ENCODE results near the gene RBM20.

RBM20 gene

DNA sequence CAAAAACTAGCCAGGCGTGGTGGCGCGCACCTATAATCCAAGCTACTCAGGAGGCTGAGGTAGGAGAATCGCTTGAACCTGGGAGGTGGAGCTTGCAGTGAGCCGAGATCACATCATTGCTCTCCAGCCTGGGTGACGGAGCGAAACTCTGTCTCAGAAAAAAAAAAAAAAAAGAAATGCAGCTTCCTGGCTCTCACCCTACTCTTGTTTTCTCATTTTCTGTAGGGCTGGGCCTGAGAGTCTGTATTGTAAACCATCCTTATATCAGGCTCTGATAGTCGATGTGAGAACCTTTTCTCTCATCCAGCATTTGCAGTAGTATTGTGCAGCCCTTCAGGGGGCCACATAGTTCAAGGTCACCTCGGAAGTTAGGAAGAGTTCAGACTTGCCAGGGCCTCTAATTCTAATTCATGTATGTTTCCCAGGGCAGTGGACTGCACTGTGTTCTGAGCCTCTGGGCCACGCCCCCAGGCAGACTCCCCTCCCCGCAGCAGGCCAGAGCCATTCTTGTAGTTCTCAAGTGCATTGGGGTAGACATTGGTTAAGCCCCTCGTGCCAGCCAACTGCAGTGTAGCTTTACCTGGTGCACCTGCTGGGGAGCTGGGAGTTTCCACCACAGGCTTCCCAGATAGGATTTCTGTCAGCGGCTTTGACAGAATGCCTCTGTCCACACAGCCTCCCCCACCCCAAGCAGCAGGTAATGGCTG is 189.3 kb downstream of the RBM20 start:
- Mint-ChIP-seq H3K4me1 (peaks cover 50% of the 10 kb centered on the region), H3K27me3 (ENCODE audit: low read depth) (peaks cover 4% of the 10 kb centered on the region), H3K27ac (peak overlapping the region; percentile 64 to 97 (median 90)), H3K36me3 (ENCODE audit: low read depth) (no peaks in the 10 kb centered on the region), H3K9me3 (no peaks in the 10 kb centered on the region), H3K4me3 (no peak overlapping the region)
- TF ChIP-seq, protein P1, sequence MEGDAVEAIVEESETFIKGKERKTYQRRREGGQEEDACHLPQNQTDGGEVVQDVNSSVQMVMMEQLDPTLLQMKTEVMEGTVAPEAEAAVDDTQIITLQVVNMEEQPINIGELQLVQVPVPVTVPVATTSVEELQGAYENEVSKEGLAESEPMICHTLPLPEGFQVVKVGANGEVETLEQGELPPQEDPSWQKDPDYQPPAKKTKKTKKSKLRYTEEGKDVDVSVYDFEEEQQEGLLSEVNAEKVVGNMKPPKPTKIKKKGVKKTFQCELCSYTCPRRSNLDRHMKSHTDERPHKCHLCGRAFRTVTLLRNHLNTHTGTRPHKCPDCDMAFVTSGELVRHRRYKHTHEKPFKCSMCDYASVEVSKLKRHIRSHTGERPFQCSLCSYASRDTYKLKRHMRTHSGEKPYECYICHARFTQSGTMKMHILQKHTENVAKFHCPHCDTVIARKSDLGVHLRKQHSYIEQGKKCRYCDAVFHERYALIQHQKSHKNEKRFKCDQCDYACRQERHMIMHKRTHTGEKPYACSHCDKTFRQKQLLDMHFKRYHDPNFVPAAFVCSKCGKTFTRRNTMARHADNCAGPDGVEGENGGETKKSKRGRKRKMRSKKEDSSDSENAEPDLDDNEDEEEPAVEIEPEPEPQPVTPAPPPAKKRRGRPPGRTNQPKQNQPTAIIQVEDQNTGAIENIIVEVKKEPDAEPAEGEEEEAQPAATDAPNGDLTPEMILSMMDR (IDR thresholded peaks at IDR 0.05; ENCODE audit: unreplicated experiment in 3 of 3): no peak

DNA sequence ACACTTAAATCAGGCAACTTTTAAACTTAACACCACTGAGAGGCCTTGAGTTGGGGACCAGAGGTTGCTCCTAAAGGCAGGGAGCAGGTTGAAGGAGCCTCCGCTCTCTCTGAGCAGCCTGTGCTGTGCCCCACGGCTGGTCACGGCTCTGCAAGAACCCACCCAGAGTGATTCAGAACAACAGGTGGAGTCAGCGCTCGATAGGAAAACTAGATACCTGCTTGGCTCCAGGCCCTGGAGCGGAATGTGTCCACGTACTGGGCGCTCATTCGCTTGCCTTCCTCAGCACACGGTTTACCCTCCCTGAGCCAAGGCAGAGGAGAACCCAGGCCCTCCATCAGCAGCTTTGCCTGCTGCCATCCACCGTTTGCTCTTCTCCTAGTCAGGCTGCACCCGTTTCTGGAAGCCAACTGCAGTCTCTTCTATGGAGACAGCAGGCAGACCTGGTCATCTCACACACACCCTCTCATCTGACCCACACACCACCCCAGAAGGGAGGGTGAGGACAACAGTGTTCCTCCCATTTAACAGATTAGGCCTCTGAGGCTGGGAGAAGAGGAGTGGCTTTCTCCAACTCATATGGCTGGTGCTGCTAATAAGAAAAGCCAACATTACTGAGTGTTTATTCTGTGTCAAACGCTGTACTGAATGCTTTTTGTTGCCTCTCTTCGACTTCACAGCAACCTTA is 189.9 kb downstream of the RBM20 start:
- Mint-ChIP-seq H3K27ac (peak overlapping the region; percentile 81 to 97 (median 90)), H3K27me3 (ENCODE audit: low read depth) (peaks cover 4% of the 10 kb centered on the region), H3K36me3 (ENCODE audit: low read depth) (no peaks in the 10 kb centered on the region), H3K4me3 (no peak overlapping the region), H3K9me3 (no peaks in the 10 kb centered on the region), H3K4me1 (peaks cover 53% of the 10 kb centered on the region)
- TF ChIP-seq, protein P1 (IDR thresholded peaks at IDR 0.05; ENCODE audit: unreplicated experiment in 3 of 3): no peak

DNA sequence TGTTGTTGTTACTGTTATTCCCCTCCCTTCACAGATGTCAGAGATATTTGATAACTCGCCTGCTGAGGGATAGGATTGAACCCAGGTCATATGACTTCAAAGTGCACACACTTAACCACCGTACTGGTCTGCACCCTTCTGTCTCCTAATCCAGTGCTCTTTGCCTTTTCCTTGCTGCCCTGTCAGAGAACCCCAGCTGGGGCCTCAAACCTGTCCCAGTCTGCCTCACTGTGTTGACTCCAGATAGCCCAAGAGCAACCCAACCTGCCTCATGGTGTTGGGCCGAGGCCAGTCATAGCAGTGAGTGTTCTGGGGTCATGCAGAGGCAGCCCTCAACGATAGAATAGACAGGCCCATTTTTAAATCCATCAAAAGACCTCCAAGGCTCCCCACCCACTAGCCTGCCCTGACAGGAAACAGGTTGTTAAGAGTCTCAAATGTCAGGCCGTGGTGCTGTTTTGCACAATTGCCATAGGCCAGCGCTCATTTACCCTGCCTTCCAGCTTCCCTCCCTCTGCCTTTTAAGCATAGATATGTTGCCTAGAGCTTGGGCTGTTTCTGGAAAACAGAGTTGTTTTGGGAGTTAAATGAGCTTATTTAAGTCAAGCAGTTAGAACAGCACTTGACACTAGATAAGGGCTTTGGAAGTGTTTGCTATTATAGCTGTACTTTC is 190.6 kb downstream of the RBM20 start:
- Mint-ChIP-seq H3K27me3 (ENCODE audit: low read depth) (peaks cover 4% of the 10 kb centered on the region), H3K27ac (peak overlapping the region; percentile 81 to 97 (median 90)), H3K4me1 (peaks cover 56% of the 10 kb centered on the region), H3K9me3 (no peaks in the 10 kb centered on the region), H3K36me3 (ENCODE audit: low read depth) (no peaks in the 10 kb centered on the region), H3K4me3 (peak overlapping the region in 1 of 3 experiments; percentile 59)
- TF ChIP-seq, protein P1 (IDR thresholded peaks at IDR 0.05; ENCODE audit: unreplicated experiment in 3 of 3): no peak

DNA sequence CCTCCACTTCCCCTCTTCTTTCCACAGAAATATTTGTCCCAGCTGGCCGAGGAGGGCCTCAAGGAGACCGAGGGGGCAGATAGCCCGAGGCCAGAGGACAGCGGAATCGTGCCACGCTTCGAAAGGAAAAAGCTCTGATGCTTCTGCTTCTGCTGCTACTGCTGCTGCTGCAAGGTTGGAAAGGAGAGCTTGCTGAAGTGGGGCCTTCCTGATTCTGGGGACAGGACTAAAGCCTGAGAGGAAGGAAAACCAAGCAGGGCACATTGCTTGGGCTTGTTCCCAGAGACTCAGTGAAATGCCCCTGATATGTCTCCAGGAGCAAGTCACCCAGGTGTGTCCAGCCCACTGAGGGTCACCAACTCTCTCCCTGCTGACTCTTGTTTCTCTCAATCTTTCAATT is 191.7 kb downstream of the RBM20 start:
- TF ChIP-seq, protein P1 (IDR thresholded peaks at IDR 0.05; ENCODE audit: unreplicated experiment in 3 of 3): no peak
- H3K27ac Mint-ChIP-seq: peak overlapping the region; percentile 68 to 87 (median 81)
- peaks cover 56% of the 10 kb centered on the region for H3K4me1 Mint-ChIP-seq
- peaks cover 5% of the 10 kb centered on the region for H3K27me3 Mint-ChIP-seq (ENCODE audit: low read depth)
- no peaks in the 10 kb centered on the region for H3K36me3 Mint-ChIP-seq (ENCODE audit: low read depth)
- H3K4me3 Mint-ChIP-seq: no peak overlapping the region
- no peaks in the 10 kb centered on the region for H3K9me3 Mint-ChIP-seq

DNA sequence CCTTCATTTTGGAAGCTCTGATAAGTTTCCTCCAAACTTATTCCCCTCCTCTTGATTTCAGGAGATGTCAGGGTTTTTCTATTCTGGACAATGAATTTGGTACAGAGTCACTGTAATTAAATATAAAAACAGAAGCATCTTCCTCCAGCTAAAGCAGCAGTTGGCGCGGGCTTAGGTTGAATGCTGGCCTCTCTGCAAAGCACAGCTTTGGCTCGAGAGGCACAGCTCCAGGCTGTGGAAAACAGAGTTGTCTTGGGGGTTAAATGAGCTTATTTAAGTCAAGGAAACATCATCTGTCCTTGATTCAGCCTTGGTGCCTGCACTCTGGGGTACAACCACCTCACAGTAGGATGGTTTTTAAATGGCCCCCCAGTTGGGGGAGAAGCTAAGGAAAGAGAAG is 192.6 kb downstream of the RBM20 start:
- Mint-ChIP-seq H3K27me3 (ENCODE audit: low read depth) (peaks cover 3% of the 10 kb centered on the region), H3K36me3 (ENCODE audit: low read depth) (no peaks in the 10 kb centered on the region), H3K27ac (peak overlapping the region; percentile 81 to 89 (median 87)), H3K9me3 (no peaks in the 10 kb centered on the region), H3K4me1 (peaks cover 56% of the 10 kb centered on the region), H3K4me3 (peak overlapping the region in 1 of 3 experiments; percentile 23)
- TF ChIP-seq, protein P1 (IDR thresholded peaks at IDR 0.05; ENCODE audit: unreplicated experiment in 3 of 3): no peak
